ENCODE measurements around the gene SMC2.

DNA sequence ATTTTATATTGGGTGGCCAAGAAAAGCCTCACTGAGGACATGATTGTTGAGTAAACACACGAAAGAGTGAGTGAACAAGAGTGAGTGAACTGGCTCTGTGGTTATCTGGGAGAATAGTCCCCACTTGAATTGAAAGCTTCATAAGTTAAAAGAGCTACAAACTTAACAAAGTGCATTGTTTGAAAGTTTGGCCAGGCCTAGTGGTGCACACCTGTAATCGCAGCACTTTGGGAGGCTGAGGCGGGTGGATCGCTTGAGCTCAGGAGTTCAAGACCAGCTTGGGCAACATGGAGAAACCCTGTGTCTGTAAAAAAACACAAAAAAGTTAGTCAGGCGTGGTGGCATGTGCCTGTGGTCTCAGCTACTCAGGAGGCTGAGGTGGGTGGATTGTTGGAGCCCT is 26.9 kb downstream of the SMC2 start:
- no peak for TF ChIP-seq FOS (IDR thresholded peaks at IDR 0.05; ENCODE audit: borderline replicate concordance, insufficient read depth, low read length)
- TF ChIP-seq CTCF (IDR thresholded peaks at IDR 0.05; ENCODE audit: extremely low read depth in 1 of 2, insufficient read depth in 1 of 2, low read depth in 1 of 2, low read length in 2 of 2) = no peak
- no peak for TF ChIP-seq POLR2A (IDR thresholded peaks at IDR 0.05; ENCODE audit: low read depth, low read length)
- TF ChIP-seq JUN (IDR thresholded peaks at IDR 0.05; ENCODE audit: borderline replicate concordance, insufficient read depth, insufficient read length, low read depth) = no peak
- TF ChIP-seq, protein P1, sequence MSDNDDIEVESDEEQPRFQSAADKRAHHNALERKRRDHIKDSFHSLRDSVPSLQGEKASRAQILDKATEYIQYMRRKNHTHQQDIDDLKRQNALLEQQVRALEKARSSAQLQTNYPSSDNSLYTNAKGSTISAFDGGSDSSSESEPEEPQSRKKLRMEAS (IDR thresholded peaks at IDR 0.05; ENCODE audit: insufficient read depth, insufficient read length) = no peak
- TF ChIP-seq MYC (IDR thresholded peaks at IDR 0.05; ENCODE audit: low read depth, low read length) = no peak

Data from endothelial cell of umbilical vein (primary cell).